Cerebellar nuclear complex (tissue), 1 donor: Measurements from ENCODE around the gene PLN.

ENCODE experiments used
- DNase-seq, 2 experiments: peaks; one replicate each; lab custom pipeline; 2025; lab: John Stamatoyannopoulos, UW

Gene PLN

GRCh38 chr6:118537574-118537973 lies 10.5 kb upstream of the PLN start:
- no peak for DNase-seq

GRCh38 chr6:118542184-118542952 lies 5.7 kb upstream of the PLN start:
- DNase-seq: no peak

- DNase-seq: no peak
Measured at GRCh38 chr6:118544105-118544504, 4.0 kb upstream of the PLN start.

GRCh38 chr6:118546164-118546879 lies 1.8 kb upstream of the PLN start:
- DNase-seq: no peak

GRCh38 chr6:118546880-118547218 lies 1.2 kb upstream of the PLN start:
- DNase-seq: no peak

GRCh38 chr6:118548613-118549012 lies 517 bp downstream of the PLN start:
- DNase-seq: no peak

- peak in 1 of 2 experiments; percentile 26 for DNase-seq
Measured at GRCh38 chr6:118551063-118552053, 3.3 kb downstream of the PLN start.

GRCh38 chr6:118553132-118553531 lies 5.0 kb downstream of the PLN start:
- no peak for DNase-seq

GRCh38 chr6:118554698-118555097 lies 6.6 kb downstream of the PLN start:
- DNase-seq: no peak

GRCh38 chr6:118558464-118559217 lies 10.5 kb downstream of the PLN start:
- no peak for DNase-seq

- no peak for DNase-seq
Measured at GRCh38 chr6:118559659-118560058, 11.6 kb downstream of the PLN start.

- DNase-seq: no peak
Measured at GRCh38 chr6:118562248-118562647, 14.2 kb downstream of the PLN start.

- no peak for DNase-seq
Measured at GRCh38 chr6:118562959-118563358, 14.9 kb downstream of the PLN start.

- no peak for DNase-seq
Measured at GRCh38 chr6:118565311-118565960, 17.3 kb downstream of the PLN start.

GRCh38 chr6:118567974-118568373 lies 19.9 kb downstream of the PLN start:
- DNase-seq: no peak

- no peak for DNase-seq
Measured at GRCh38 chr6:118569498-118569897, 21.4 kb downstream of the PLN start.

GRCh38 chr6:118571121-118571520 lies 23.0 kb downstream of the PLN start:
- DNase-seq: no peak

GRCh38 chr6:118574051-118574865 lies 26.2 kb downstream of the PLN start:
- no peak for DNase-seq

- no peak for DNase-seq
Measured at GRCh38 chr6:118577972-118578371, 29.9 kb downstream of the PLN start.

GRCh38 chr6:118578617-118579016 lies 30.5 kb downstream of the PLN start:
- no peak for DNase-seq
